ENCODE data around the gene U2AF1L4.
"Not testable (repeated sequence)": the region's sequence is repeated elsewhere in the genome, so short reads cannot be mapped to it uniquely, and the experiment has no call there.

U2AF1L4 gene

GRCh38 chr19:35772362-35772761, 27.1 kb upstream of the U2AF1L4 start:
- POLR2A ChIA-PET: interaction anchor here (0.9 to 3.8 kb wide), 11 partner anchors 11 to 242 kb away, joined by 3 to 39 read pairs (median 6); partner anchors contain the start of genes ALKBH6, HSPB6, IGFLR1 and LIN37
- not testable (repeated sequence) for H3K4me3 ChIP-seq (ENCODE audit: low read depth, low read length); H3K9me3 ChIP-seq (ENCODE audit: control insufficient read depth, insufficient read depth, low read depth, low read length); H3K27ac ChIP-seq (ENCODE audit: extremely low read depth, low read depth, low read length)
- peaks cover 24% of the 10 kb centered on the region for H3K4me1 ChIP-seq (ENCODE audit: control insufficient read depth, insufficient read depth, low read length)
- H3K36me3 ChIP-seq (ENCODE audit: control insufficient read depth in 2 of 2, insufficient read depth in 1 of 2, low read length in 2 of 2): peaks cover 16 to 38% of the 10 kb centered on the region in 2 experiments
- peak; percentile 95 for TF ChIP-seq ZNF121 (tag by site-specific recombination; IDR thresholded peaks at IDR 0.05)
- CTCF ChIA-PET: interaction anchor here (1.8 kb wide), 1 partner anchor 47 kb away, joined by 5 read pairs; no protein-coding TSS in a partner anchor

GRCh38 chr19:35768082-35768421, 22.8 kb upstream of the U2AF1L4 start:
- peaks cover 7% of the 10 kb centered on the region; the same call in 1 of the 2 replicates for H3K4me1 ChIP-seq (ENCODE audit: control insufficient read depth, insufficient read depth, low read length)
- no peak overlapping the region for H3K4me3 ChIP-seq (ENCODE audit: low read depth, low read length)
- POLR2A ChIA-PET: interaction anchor here (0.6 to 3.7 kb wide), 5 partner anchors 9 to 28 kb away, joined by 3 to 26 read pairs (median 5); partner anchors contain the start of genes HSPB6, LIN37 and PROSER3
- H3K9me3 ChIP-seq (ENCODE audit: control insufficient read depth, insufficient read depth, low read depth, low read length): no peaks in the 10 kb centered on the region
- peak; percentile 59 for TF ChIP-seq GLIS1 (tag by site-specific recombination; IDR thresholded peaks at IDR 0.05)
- no peak for TF ChIP-seq ZNF513 (tag by site-specific recombination; IDR thresholded peaks at IDR 0.05)
- TF ChIP-seq ZNF555 (tag by site-specific recombination; conservative IDR thresholded peaks at IDR 0.05): no peak
- TF ChIP-seq GLI2 (tag by site-specific recombination; IDR thresholded peaks at IDR 0.05; ENCODE audit: borderline replicate concordance, low read depth): no peak
- TF ChIP-seq ZNF624 (tag by site-specific recombination; IDR thresholded peaks at IDR 0.05): no peak
- no peak for TF ChIP-seq ZBTB20 (tag by site-specific recombination; IDR thresholded peaks at IDR 0.05)
- no peak for TF ChIP-seq ZNF433 (tag by site-specific recombination; IDR thresholded peaks at IDR 0.05; ENCODE audit: low read depth)
- TF ChIP-seq MZF1 (tag by site-specific recombination; IDR thresholded peaks at IDR 0.05; ENCODE audit: borderline replicate concordance): no peak
- H3K36me3 ChIP-seq (ENCODE audit: control insufficient read depth in 2 of 2, insufficient read depth in 1 of 2, low read length in 2 of 2): peaks cover 50 to 79% of the 10 kb centered on the region in 2 experiments
- H3K27ac ChIP-seq (ENCODE audit: extremely low read depth, low read depth, low read length): 0 out of 2 replicates have a peak overlapping the region, but pooled peaks have one; percentile 37
- CTCF ChIA-PET: no interaction called here

GRCh38 chr19:35767288-35768081, 22.3 kb upstream of the U2AF1L4 start:
- H3K4me3 ChIP-seq (ENCODE audit: low read depth, low read length): no peak overlapping the region
- H3K9me3 ChIP-seq (ENCODE audit: control insufficient read depth, insufficient read depth, low read depth, low read length): no peaks in the 10 kb centered on the region
- POLR2A ChIA-PET: interaction anchor here (0.6 to 3.7 kb wide), 6 partner anchors 9 to 1410 kb away, joined by 3 to 26 read pairs (median 4); partner anchors contain the start of genes HSPB6, LIN37 and PROSER3
- H3K36me3 ChIP-seq (ENCODE audit: control insufficient read depth in 2 of 2, insufficient read depth in 1 of 2, low read length in 2 of 2): peaks cover 53 to 85% of the 10 kb centered on the region in 2 experiments
- CTCF ChIA-PET: no interaction called here
- H3K27ac ChIP-seq (ENCODE audit: extremely low read depth, low read depth, low read length): 0 out of 2 replicates have a peak overlapping the region, but pooled peaks have one; percentile 37
- peak; percentile 84 for TF ChIP-seq KLF9 (tag by site-specific recombination; IDR thresholded peaks at IDR 0.05; ENCODE audit: low read depth)
- TF ChIP-seq ZNF654 (tag by site-specific recombination; IDR thresholded peaks at IDR 0.05; ENCODE audit: low read depth): no peak
- TF ChIP-seq ZNF629 (tag by site-specific recombination; IDR thresholded peaks at IDR 0.05): no peak
- TF ChIP-seq SP2 (tag by site-specific recombination; IDR thresholded peaks at IDR 0.05): peak; percentile 28; the same call in 1 of the 2 replicates
- peak; percentile 90 for TF ChIP-seq ZFHX2 (tag by site-specific recombination; conservative IDR thresholded peaks at IDR 0.05)
- TF ChIP-seq ZNF747 (tag by site-specific recombination; IDR thresholded peaks at IDR 0.05): no peak
- TF ChIP-seq ZNF138 (tag by site-specific recombination; IDR thresholded peaks at IDR 0.05; ENCODE audit: borderline replicate concordance): no peak
- no peak for TF ChIP-seq ZNF311 (tag by site-specific recombination; IDR thresholded peaks at IDR 0.05; ENCODE audit: borderline replicate concordance)
- peak; percentile 90 for TF ChIP-seq EGR2 (tag by site-specific recombination; IDR thresholded peaks at IDR 0.05; ENCODE audit: low read depth)
- TF ChIP-seq MEIS1 (CRISPR knock-in tag; IDR thresholded peaks at IDR 0.05; ENCODE audit: borderline replicate concordance): no peak
- TF ChIP-seq ZNF48 (tag by site-specific recombination; IDR thresholded peaks at IDR 0.05): no peak
- peak; percentile 89 for TF ChIP-seq KLF8 (tag by site-specific recombination; IDR thresholded peaks at IDR 0.05)
- peak; percentile 59 for TF ChIP-seq KLF1 (tag by site-specific recombination; IDR thresholded peaks at IDR 0.05)
- peak; percentile 52 for TF ChIP-seq GLIS2 (tag by site-specific recombination; IDR thresholded peaks at IDR 0.05)
- TF ChIP-seq ZNF600 (tag by site-specific recombination; IDR thresholded peaks at IDR 0.05): peak; percentile 81; the same call in 1 of the 2 replicates
- H3K4me1 ChIP-seq (ENCODE audit: control insufficient read depth, insufficient read depth, low read length): peaks cover 7% of the 10 kb centered on the region; the same call in 1 of the 2 replicates

Measured in HEK293 (cell line).